Measurements from ENCODE around the gene OR51I2.

Gene OR51I2, protein sequence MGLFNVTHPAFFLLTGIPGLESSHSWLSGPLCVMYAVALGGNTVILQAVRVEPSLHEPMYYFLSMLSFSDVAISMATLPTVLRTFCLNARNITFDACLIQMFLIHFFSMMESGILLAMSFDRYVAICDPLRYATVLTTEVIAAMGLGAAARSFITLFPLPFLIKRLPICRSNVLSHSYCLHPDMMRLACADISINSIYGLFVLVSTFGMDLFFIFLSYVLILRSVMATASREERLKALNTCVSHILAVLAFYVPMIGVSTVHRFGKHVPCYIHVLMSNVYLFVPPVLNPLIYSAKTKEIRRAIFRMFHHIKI

GRCh38 chr11:5449023-5449422 lies at the start of gene OR51I2:
Gene OR51I2 (plus strand): TSS chr11:5449323. CDS start chr11:5453489, 4,166 bp downstream.
- DNase-seq (ENCODE audit: low spot score) = no peak
- no peak for FAIRE-seq

- no peak for FAIRE-seq
- DNase-seq (ENCODE audit: low spot score) = no peak
Observed at GRCh38 chr11:5405173-5405572, 44.0 kb upstream of the OR51I2 start.

- DNase-seq (ENCODE audit: low spot score) (no peak), FAIRE-seq (no peak)
Observed at GRCh38 chr11:5420993-5421392, 28.1 kb upstream of the OR51I2 start.

DNA sequence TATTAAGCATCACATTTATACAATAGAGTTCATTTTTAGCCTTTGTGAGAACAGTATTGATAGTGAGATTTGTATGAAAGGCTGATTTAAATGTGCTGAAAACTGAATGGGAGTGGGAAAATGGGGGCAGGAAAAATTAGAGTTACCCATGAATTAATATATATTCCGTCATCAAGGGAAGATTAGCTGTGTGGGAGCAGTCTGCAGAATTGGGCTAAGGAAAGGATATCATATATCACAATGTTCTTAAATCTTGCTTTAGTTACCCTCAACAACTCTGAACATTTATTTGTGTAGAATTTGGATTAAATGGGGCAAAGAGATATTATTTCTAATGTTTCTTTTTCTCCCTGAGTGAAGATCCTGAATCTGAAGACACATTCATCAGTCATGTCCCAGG lies 27.3 kb upstream of the OR51I2 start, which contains the start of gene OR51Q1:
OR51Q1 (plus strand) TSS at position 301 of the 400 bp plus-strand sequence; CDS start at position 391, 90 bp downstream.
- FAIRE-seq (no peak), DNase-seq (ENCODE audit: low spot score) (no peak)

DNA sequence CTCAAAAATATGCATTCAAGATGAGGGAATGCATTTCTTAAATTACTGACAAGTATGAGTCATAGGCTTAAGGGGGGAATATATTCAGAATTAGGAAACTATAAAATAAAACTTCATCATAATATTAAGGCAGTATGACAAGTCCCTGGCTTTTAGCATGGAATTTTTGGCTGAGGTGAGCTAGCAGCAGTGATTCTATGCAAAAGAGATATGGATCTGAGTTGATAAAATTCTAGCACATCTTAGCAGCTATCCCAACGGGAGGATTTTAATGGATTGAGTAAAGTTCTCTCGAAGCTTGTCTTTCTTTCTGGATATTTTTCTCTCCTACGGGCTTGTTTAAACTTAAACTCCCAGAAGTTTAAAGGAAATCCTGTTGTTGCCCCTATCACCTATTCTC lies 26.0 kb upstream of the OR51I2 start:
- no peak for FAIRE-seq

DNA sequence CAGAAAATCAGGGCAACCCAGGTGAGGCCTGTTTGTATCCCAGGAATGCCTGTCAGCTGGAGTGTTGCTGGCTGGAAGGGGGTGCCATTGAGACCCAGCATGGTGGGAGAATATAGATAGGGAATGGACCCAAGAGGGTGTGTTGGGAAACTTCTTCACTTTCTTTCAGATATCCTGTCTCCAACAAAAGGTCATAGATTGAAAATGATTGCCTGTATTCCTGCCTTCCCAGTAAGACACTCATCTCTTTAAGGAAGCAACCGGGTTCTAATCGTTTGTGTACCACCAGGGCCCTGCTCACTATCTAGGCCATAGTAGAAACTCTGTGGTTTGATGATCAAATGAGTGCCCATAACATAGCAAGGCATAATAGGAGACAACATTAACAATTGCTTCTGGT lies 7.7 kb upstream of the OR51I2 start, which contains the start of gene OR51I1:
OR51I1 (minus strand) TSS at position 101 of the 400 bp plus-strand sequence; CDS start at position 101, 0 bp downstream.
- FAIRE-seq = no peak
- DNase-seq (ENCODE audit: low spot score) = no peak

More for the DNA sequence above, 26.0 kb upstream of the OR51I2 start:
- DNase-seq (ENCODE audit: low spot score) = no peak

GRCh38 chr11:5443835-5444393 lies 5.2 kb upstream of the OR51I2 start:
- DNase-seq (ENCODE audit: low spot score) = no peak
- FAIRE-seq = no peak

DNA sequence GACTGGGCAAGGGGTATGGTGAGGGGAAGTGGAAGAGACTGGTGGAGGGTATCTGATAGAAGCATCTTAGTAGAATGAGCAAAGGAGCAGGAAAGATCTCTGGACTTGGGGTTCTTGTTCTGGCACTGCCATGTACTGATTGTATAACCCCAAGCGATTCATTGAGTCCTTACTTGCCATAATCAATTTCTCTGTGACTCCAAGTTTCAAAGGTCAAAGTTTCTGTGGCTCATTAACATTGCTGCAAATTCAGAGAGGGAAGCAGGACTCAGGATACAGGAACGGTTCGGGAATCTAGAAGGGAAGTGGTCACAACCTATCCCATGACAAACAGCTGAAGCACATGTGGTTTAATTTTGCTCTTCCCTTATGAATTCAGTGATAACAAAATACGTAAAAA lies 309 bp downstream of the OR51I2 start:
- DNase-seq (ENCODE audit: low spot score) = no peak
- FAIRE-seq = no peak

DNA sequence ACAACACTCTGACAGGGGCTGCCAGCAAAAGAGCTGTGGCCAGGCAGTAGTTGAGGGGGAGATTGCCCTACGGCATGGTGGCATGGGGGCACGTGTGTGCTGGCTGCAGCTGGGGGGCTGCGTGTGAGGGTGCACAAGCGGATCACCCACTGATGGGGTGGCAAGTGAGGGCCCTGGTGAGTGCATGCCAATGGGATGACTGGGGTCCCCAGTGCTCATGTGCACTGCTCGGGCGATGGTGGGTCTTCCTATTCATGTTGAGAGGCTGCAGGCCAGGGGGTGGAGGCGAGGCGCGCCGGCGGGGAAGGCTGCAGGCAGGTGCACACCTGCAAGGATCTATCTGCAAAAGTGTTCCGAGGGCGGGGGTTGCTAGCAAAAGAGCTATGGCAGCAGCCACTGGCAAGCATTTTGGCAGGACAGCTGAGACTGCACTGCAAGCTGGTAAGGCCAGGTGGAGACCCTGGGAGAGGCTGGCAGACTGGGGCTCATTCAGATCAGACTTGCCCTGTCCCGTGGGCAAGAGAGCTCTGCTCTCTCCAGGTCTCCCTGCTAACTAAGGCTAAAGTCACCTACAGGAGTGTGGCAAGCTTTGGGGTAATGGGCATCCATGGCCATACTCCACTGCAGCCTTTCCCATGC lies 12.0 kb downstream of the OR51I2 start:
- DNase-seq (ENCODE audit: low spot score) = no peak
- FAIRE-seq = no peak

DNA sequence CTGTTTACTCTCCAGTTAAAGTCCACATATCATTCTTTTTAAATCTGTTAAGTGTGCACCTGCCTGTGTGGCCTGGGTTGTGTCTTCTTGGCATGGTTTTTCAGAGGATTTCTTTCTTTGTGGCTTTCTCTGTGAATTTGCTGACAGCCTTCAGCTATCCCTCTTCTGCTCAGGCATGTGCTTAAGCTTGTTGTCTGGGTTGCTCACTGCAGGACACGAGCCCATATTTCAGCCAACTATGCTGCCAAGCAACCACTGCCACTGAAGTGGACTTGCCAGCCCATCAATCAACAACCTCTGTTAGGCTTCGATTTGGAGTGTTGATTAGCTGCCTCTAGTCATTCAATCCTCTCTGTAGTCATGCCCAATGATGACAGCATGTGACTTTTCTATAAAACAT lies 18.4 kb downstream of the OR51I2 start:
- DNase-seq (ENCODE audit: low spot score) = no peak
- no peak for FAIRE-seq

- DNase-seq (ENCODE audit: low spot score) (no peak), FAIRE-seq (no peak)
Observed at GRCh38 chr11:5473921-5474320, 24.8 kb downstream of the OR51I2 start.

DNA sequence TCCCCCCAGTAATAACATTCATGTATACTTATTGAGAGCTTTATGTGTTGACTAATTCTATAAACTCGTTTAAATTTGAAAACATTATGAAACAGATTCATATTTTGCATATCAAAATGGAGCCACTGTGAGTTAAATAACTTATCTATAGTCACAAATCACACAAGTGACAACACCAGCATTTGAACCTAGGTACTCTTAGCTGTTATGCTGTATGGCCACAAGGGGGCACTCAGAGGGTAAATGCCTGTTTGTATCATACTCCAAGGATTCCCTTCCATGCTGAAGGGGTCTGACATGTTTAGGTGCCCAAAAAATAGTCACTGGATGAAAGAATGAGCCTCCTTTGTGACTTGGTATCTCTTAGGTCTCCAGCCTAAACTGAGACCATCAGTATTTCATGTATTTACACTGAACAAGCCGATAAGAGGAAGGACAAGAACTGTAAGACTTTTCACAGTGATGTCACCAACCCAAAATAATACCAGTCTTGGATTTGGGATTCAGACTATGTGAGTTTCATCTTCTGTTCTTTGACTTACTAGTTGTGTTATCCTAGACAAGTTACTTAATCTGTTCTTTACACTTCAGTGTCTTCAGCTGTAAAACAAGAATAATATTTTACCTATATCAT lies 27.2 kb downstream of the OR51I2 start:
- no peak for FAIRE-seq
- peak; percentile 50 for DNase-seq (ENCODE audit: low spot score)

DNA sequence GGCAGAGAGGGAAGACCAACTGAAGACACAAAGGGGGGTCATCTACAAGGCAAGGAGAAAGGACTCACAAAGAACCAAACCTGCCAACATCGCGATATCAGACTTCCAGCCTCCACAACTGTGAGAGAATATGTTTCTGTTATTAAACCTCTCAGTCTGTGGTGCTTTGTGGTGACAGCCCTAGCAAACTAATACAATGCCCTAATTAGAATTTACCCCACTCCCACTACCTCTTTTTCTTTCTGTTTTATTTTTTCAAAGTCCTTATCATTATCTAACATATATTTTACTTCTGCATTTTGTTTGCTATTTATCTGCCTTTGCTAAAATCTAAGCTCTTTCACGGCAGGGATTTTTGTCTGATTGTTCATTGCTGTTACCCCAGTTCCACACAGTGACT lies 36.9 kb downstream of the OR51I2 start:
- no peak for FAIRE-seq
- DNase-seq (ENCODE audit: low spot score) = no peak

DNA sequence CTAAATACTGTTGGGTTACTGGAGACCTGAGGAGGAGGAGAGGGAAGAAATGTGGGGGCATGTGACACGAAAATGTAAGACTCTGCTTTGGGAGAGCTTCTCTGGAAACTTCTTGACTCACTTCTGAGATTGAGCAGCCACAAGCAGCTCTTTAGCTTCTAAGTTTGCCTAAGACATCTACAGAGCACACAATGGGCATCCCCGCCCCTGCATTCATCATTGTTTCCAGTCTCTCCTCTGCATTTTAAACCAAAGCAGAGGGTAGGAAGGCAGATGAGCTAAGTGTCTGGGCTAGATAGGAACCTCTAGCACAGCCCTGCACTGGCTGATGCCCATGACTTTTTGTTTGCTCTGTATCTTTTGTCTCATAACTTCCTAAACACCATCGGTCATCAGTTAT lies 37.3 kb downstream of the OR51I2 start:
- DNase-seq (ENCODE audit: low spot score) (no peak), FAIRE-seq (no peak)

GRCh38 chr11:5488385-5488784 lies 39.3 kb downstream of the OR51I2 start, which contains the start of gene OR52D1:
Gene OR52D1 (plus strand): TSS chr11:5488685. CDS start chr11:5488707, 22 bp downstream.
- no peak for FAIRE-seq
- DNase-seq (ENCODE audit: low spot score) = no peak

DNA sequence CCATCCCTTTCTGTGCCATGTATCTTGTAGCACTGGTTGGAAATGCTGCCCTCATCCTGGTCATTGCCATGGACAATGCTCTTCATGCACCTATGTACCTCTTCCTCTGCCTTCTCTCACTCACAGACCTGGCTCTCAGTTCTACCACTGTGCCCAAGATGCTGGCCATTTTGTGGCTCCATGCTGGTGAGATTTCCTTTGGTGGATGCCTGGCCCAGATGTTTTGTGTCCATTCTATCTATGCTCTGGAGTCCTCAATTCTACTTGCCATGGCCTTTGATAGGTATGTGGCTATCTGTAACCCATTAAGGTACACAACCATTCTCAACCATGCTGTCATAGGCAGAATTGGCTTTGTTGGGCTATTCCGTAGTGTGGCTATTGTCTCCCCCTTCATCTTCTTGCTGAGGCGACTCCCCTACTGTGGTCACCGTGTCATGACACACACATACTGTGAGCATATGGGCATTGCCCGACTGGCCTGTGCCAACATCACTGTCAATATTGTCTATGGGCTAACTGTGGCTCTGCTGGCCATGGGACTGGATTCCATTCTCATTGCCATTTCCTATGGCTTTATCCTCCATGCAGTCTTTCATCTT lies 39.8 kb downstream of the OR51I2 start:
- FAIRE-seq (no peak), DNase-seq (ENCODE audit: low spot score) (no peak)

DNA sequence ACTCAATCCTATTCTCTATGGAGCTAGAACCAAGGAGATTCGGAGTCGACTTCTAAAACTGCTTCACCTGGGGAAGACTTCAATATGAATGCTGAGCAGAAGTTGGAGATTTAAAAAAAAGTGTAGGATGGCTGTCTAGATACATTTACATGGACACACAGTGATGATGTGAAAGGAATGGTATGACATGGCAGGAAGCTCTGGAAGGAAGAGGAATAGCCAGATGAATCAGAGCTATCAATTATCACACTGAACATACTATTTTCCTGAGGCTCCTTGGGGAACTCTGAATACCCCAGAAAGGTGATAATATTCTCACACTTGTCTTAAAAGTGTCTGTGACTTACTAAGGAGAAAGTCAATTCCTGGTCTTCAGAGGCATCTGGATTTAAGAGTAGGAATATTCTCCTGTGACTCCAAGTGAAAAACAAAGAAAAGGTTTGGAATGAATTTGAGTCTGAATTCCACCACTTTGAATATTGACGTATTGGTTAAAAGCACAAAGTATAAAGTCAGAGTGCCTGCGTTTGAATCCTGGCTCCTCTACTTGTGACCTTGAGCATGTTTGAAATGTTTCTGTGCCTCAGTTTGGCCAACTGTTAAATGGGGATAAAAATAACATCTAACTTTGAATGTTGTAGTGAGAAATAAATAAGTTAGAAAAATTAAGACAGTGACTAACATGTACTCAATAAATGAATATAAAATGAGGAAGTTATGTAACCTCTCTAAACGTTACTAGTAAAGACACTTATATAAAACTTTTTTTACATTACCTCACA lies 40.6 kb downstream of the OR51I2 start:
- FAIRE-seq = no peak

DNA sequence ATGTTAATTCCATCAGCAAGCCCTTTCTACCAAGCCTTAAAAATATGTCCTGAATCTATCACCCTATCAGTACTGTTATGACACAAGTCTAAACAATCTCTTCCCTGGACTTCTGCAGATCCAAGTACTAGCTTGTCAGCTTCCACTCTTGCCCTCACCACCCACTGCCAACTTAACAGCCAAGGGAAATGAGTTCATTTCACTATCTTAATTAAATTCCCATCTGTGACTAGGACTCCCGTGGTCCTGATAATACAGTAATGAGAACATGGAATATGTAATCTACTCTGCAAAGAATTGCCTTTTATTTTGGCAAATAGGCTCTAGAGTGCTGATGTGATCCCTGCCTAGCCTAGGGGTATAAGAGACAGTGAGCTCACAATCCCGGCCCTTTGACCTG lies 50.5 kb downstream of the OR51I2 start:
- DNase-seq (ENCODE audit: low spot score) (no peak), FAIRE-seq (no peak)

More for the DNA sequence above, 40.6 kb downstream of the OR51I2 start:
- no peak for DNase-seq (ENCODE audit: low spot score)

DNA sequence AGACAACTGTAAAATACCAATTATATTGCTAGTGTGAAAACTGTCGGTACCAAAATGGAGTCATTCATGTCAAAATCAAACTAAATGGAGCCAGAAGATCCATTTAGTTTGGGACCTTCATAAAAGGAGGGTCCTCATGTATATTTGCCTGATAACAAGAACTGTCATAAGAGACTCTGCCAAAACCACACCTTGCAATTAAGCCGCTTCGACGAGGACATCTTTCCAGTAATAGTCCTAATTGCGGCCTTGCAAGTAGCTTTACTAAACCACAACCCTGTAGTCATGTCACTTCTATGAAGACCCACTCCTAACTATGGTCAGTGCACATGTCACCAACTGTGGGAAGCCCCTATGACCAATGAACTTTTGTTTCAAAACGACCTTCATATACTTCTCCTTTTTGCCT lies 51.3 kb downstream of the OR51I2 start:
- FAIRE-seq (no peak), DNase-seq (ENCODE audit: low spot score) (no peak)

- no peak for FAIRE-seq
- DNase-seq (ENCODE audit: low spot score) = no peak
Observed at GRCh38 chr11:5504403-5504921, 55.3 kb downstream of the OR51I2 start.

Measured in urothelium cell line (cell line).